GM23338 (cell line): Measurements from ENCODE around the gene TMEM145. TPM values are rescaled to one million over a fixed set of nuclear protein-coding genes. Genes with fewer than 3 reads are reported as not detected.

Experiments
- ATAC-seq: fragments of 200-7000 bp; cut with Tn5 transposase; 3 replicates; pipeline ENCODE4 v1.9.1; 2020
- DNase-seq: peaks from one replicate; pipeline ENCODE4 v3.0.0-alpha.2; 2015; ENCODE audit warnings: low spot score
- H2AFZ ChIP-seq: fragments of 200-600 bp; sonication (generic); 2 replicates; pipeline ENCODE4 v1.8.0; 2016; ENCODE audit warnings: antibody characterized with exemption, mild to moderate bottlenecking, moderate library complexity
- H3F3A ChIP-seq: fragments of 200-600 bp; sonication (generic); replicated peaks from 2 replicates; pipeline ENCODE4 v1.8.0; 2017; ENCODE audit warnings: antibody characterized with exemption, mixed run types, low read depth
- H3K27ac ChIP-seq: fragments of 200-600 bp; sonication (generic); 2 replicates; pipeline ENCODE4 v1.6.1; 2016; ENCODE audit warnings: low read depth
- H3K27me3 ChIP-seq: fragments of 200-600 bp; sonication (generic); 2 replicates; pipeline ENCODE4 v1.8.0; 2016; ENCODE audit warnings: mild to moderate bottlenecking, mixed run types, moderate library complexity; ENCODE audit not compliant: insufficient read depth
- H3K36me3 ChIP-seq: fragments of 200-600 bp; sonication (generic); 2 replicates; pipeline ENCODE4 v1.8.0; 2016; ENCODE audit warnings: mild to moderate bottlenecking; ENCODE audit not compliant: insufficient read depth
- H3K4me1 ChIP-seq: fragments of 200-600 bp; sonication (generic); 2 replicates; pipeline ENCODE4 v1.8.0; 2016; ENCODE audit warnings: mild to moderate bottlenecking, moderate library complexity; ENCODE audit not compliant: insufficient read depth
- H3K4me2 ChIP-seq: fragments of 200-600 bp; sonication (generic); 2 replicates; pipeline ENCODE4 v1.7.1; 2017; ENCODE audit warnings: mixed run types
- H3K4me3 ChIP-seq: fragments of 200-600 bp; sonication (generic); 2 replicates; pipeline ENCODE4 v1.6.1; 2016; ENCODE audit warnings: mixed run types
- H3K79me2 ChIP-seq: fragments of 200-600 bp; sonication (generic); replicated peaks from 2 replicates; pipeline ENCODE4 v1.8.0; 2017; ENCODE audit warnings: mild to moderate bottlenecking; ENCODE audit not compliant: insufficient read depth
- H3K9me2 ChIP-seq: fragments of 200-600 bp; sonication (generic); 2 replicates; pipeline ENCODE4 v1.8.0; 2017; ENCODE audit not compliant: insufficient read depth
- H4K20me1 ChIP-seq: fragments of 200-600 bp; sonication (generic); replicated peaks from 2 replicates; pipeline ENCODE4 v1.8.0; 2017; ENCODE audit warnings: mild to moderate bottlenecking; ENCODE audit not compliant: insufficient read depth
- H3K27ac Mint-ChIP-seq: 2 replicates; pipeline ENCODE4 v1.8.0; 2020; ENCODE audit warnings: inconsistent platforms, mild to moderate bottlenecking, moderate library complexity, mixed read lengths
- H3K27me3 Mint-ChIP-seq: 3 replicates; pipeline ENCODE4 v1.8.0; 2022; ENCODE audit warnings: low read depth, mild to moderate bottlenecking, moderate library complexity, mixed read lengths, inconsistent platforms; ENCODE audit not compliant: insufficient read depth, poor library complexity
- H3K36me3 Mint-ChIP-seq: 3 replicates; pipeline ENCODE4 v1.8.0; 2021; ENCODE audit warnings: low read depth, mild to moderate bottlenecking, inconsistent platforms, moderate library complexity, mixed read lengths
- H3K4me1 Mint-ChIP-seq: 3 replicates; pipeline ENCODE4 v1.8.0; 2020; ENCODE audit warnings: mild to moderate bottlenecking, inconsistent platforms, mixed read lengths
- H3K4me3 Mint-ChIP-seq: 3 replicates; pipeline ENCODE4 v1.8.0; 2021; ENCODE audit warnings: moderate library complexity, mild to moderate bottlenecking, inconsistent platforms, mixed read lengths
- H3K9me3 Mint-ChIP-seq: 3 replicates; pipeline ENCODE4 v1.8.0; 2020; ENCODE audit warnings: moderate library complexity, mild to moderate bottlenecking, inconsistent platforms, mixed read lengths
- CTCF ChIP-seq, 2 experiments: fragments of 200-600 bp in 1 of 2; sonication (generic) in 1 of 2; conservative IDR thresholded peaks; 2 replicates each; pipeline versions ENCODE4 v1.5.1 to v1.6.1; 2016 to 2017; ENCODE audit warnings: antibody characterized with exemption in 2 of 2, low read depth in 2 of 2, mild to moderate bottlenecking in 2 of 2, moderate library complexity in 1 of 2
- EZH2phosphoT487 ChIP-seq: fragments of 200-600 bp; sonication (generic); IDR thresholded peaks from one replicate; pipeline ENCODE4 v1.8.1; 2018; ENCODE audit warnings: antibody characterized with exemption; ENCODE audit not compliant: unreplicated experiment
- NANOG ChIP-seq: IDR thresholded peaks from 2 replicates; pipeline ENCODE4 v1.6.1; 2016; ENCODE audit warnings: antibody characterized with exemption, borderline replicate concordance
- REST ChIP-seq: IDR thresholded peaks from one replicate; pipeline ENCODE4 v1.6.1; 2018; ENCODE audit warnings: antibody characterized with exemption; ENCODE audit not compliant: unreplicated experiment
- STAT1 ChIP-seq: IDR thresholded peaks from one replicate; pipeline ENCODE4 v1.6.1; 2016; ENCODE audit warnings: antibody characterized with exemption; ENCODE audit not compliant: unreplicated experiment
- ZNF114 ChIP-seq: fragments of 250-450 bp; sonication (Bioruptor Pico); IDR thresholded peaks from 2 replicates; pipeline ENCODE4 v1.5.0; 2020; ENCODE audit warnings: mild to moderate bottlenecking, moderate library complexity
- ZNF331 ChIP-seq: fragments of 250-450 bp; sonication (Bioruptor Pico); IDR thresholded peaks from 2 replicates; pipeline ENCODE4 v1.5.0; 2020; ENCODE audit warnings: low read depth, mild to moderate bottlenecking, moderate library complexity
- ZNF462 ChIP-seq: fragments of 250-450 bp; sonication (Bioruptor Pico); IDR thresholded peaks from 2 replicates; pipeline ENCODE4 v1.5.0; 2020; ENCODE audit warnings: mild to moderate bottlenecking, moderate library complexity
- polyA plus RNA-seq: library from polyadenylated mRNA; unstranded; fragments of >200 nt; fragmentation: Nextera tagmentation; extraction: Ambion mirVana; gene quantifications from 2 replicates; pipeline ENCODE4 v1.2.1, GENCODE V29; 2016
- total RNA-seq: library from RNA; depleted of rRNA; stranded (reverse); fragments of >200 nt; shearing (Covaris generic); gene quantifications from 2 replicates; pipeline ENCODE4 v1.2.3, GENCODE V29; 2014

TMEM145 gene
- total and polyA plus RNA-seq, 2 experiments from 2014 or later, result 1.9 to 5.4 TPM

- no peaks in the 10 kb centered on the region for H3K36me3 ChIP-seq
- Mint-ChIP-seq H3K4me1 (peaks cover 27% of the 10 kb centered on the region), H3K27ac (no peak overlapping the region), H3K27me3 (peaks cover 3% of the 10 kb centered on the region), H3K4me3 (no peak overlapping the region), H3K36me3 (peaks cover 13% of the 10 kb centered on the region; the same call in 2 of the 3 replicates), H3K9me3 (no peaks in the 10 kb centered on the region; the same call in 2 of the 3 replicates)
- TF ChIP-seq ZNF462 (CRISPR knock-in tag), result no peak
- H3F3A ChIP-seq, result 0 out of 2 replicates have a peak, but pooled peaks cover 4% of the 10 kb centered on the region
- no peak for ATAC-seq
- H2AFZ ChIP-seq, result no peak overlapping the region
- H3K4me3 ChIP-seq, result no peak overlapping the region
- H3K4me1 ChIP-seq, result peaks cover 9% of the 10 kb centered on the region; the same call in 1 of the 2 replicates
- no peak overlapping the region for H3K27ac ChIP-seq
- peaks cover 6% of the 10 kb centered on the region; the same call in 1 of the 2 replicates for H3K79me2 ChIP-seq
- H4K20me1 ChIP-seq, result 0 out of 2 replicates have a peak, but pooled peaks cover 3% of the 10 kb centered on the region
- H3K27me3 ChIP-seq, result peaks cover 7% of the 10 kb centered on the region; the same call in 1 of the 2 replicates
- no peak for DNase-seq
- no peaks in the 10 kb centered on the region for H3K9me2 ChIP-seq
- no peak overlapping the region for H3K4me2 ChIP-seq
Observed at GRCh38 chr19:42271861-42272534, 41.1 kb upstream of the TMEM145 start.

- peaks cover 7% of the 10 kb centered on the region; the same call in 1 of the 2 replicates for H3K4me1 ChIP-seq
- peaks cover 6% of the 10 kb centered on the region; the same call in 1 of the 2 replicates for H3K79me2 ChIP-seq
- no peak overlapping the region for H3K4me2 ChIP-seq
- DNase-seq (no peak), ATAC-seq (no peak)
- no peak overlapping the region for H3K27ac Mint-ChIP-seq
- H2AFZ ChIP-seq, result no peak overlapping the region
- H4K20me1 ChIP-seq, result 0 out of 2 replicates have a peak, but pooled peaks cover 3% of the 10 kb centered on the region
- no peak overlapping the region for H3K4me3 Mint-ChIP-seq
- H3K9me3 Mint-ChIP-seq, result no peaks in the 10 kb centered on the region; the same call in 2 of the 3 replicates
- H3K36me3 Mint-ChIP-seq, result peaks cover 13% of the 10 kb centered on the region; the same call in 2 of the 3 replicates
- H3K27me3 Mint-ChIP-seq, result peaks cover 3% of the 10 kb centered on the region
- no peaks in the 10 kb centered on the region for H3K9me2 ChIP-seq
- H3K36me3 ChIP-seq, result no peaks in the 10 kb centered on the region
- peaks cover 25% of the 10 kb centered on the region for H3K4me1 Mint-ChIP-seq
- H3K4me3 ChIP-seq, result no peak overlapping the region
- no peak overlapping the region for H3K27ac ChIP-seq
- peaks cover 2% of the 10 kb centered on the region; the same call in 1 of the 2 replicates for H3K27me3 ChIP-seq
- H3F3A ChIP-seq, result 0 out of 2 replicates have a peak, but pooled peaks cover under 1% of the 10 kb centered on the region
- TF ChIP-seq NANOG (no peak), ZNF331 (no peak), ZNF114 (no peak), CTCF (conservative IDR thresholded peaks at IDR 0.05; ENCODE audit: low read depth in 2 of 2) (no peak), EZH2phosphoT487 (no peak), STAT1 (no peak), REST (no peak)
Observed at GRCh38 chr19:42272535-42272897, 40.6 kb upstream of the TMEM145 start.
